ENCODE results near the gene SMARCB1. TPM values are rescaled to one million over a fixed set of nuclear protein-coding genes. Genes with fewer than 3 reads are reported as not detected.
"Not testable (repeated sequence)": the region's sequence is repeated elsewhere in the genome, so short reads cannot be mapped to it uniquely, and the experiment has no call there.

Gene SMARCB1
- total RNA-seq, 4 donors from 2014 or later = 39.1 to 64.4 (median 51.6) TPM

GRCh38 chr22:23858484-23858815 lies 71.7 kb downstream of the SMARCB1 start:
- Histone ChIP-seq H3K27ac (peak overlapping the region; percentile 83 to 91), H3K4me1 (no peaks in the 10 kb centered on the region), H3K4me3 (peak overlapping the region; percentile 48 to 58), H3K27me3 (no peaks in the 10 kb centered on the region), H3K36me3 (no peaks in the 10 kb centered on the region), H3K9me3 (no peaks in the 10 kb centered on the region)
- no peak for DNase-seq
- intact Hi-C loops (cut with DNase I; ENCODE audit: low total_unique reads) = no loop called here
- no peak for TF ChIP-seq POLR2A (IDR thresholded peaks at IDR 0.05)
- no peak for TF ChIP-seq CTCF (IDR thresholded peaks at IDR 0.05)

- no peak for DNase-seq
- Histone ChIP-seq H3K27ac (no peak overlapping the region), H3K9me3 (no peaks in the 10 kb centered on the region), H3K4me3 (no peak overlapping the region), H3K27me3 (no peaks in the 10 kb centered on the region), H3K36me3 (no peaks in the 10 kb centered on the region), H3K4me1 (no peaks in the 10 kb centered on the region)
- intact Hi-C loops (cut with DNase I; ENCODE audit: low total_unique reads) = no loop called here
- TF ChIP-seq CTCF (IDR thresholded peaks at IDR 0.05) (no peak), POLR2A (IDR thresholded peaks at IDR 0.05) (no peak)
These were observed 72.4 kb downstream of the SMARCB1 start for GRCh38 chr22:23859201-23859600.

GRCh38 chr22:23860187-23860586 lies 73.4 kb downstream of the SMARCB1 start:
- H3K27me3 ChIP-seq; DNase-seq; H3K27ac ChIP-seq; H3K4me3 ChIP-seq; H3K4me1 ChIP-seq; H3K36me3 ChIP-seq; intact Hi-C loops (cut with DNase I; ENCODE audit: low total_unique reads); H3K9me3 ChIP-seq: not testable (repeated sequence)

- intact Hi-C loops (cut with DNase I; ENCODE audit: low total_unique reads) = no loop called here
- peak in 2 of 4 experiments; percentile 8 to 14 for TF ChIP-seq CTCF (IDR thresholded peaks at IDR 0.05)
- TF ChIP-seq POLR2A (IDR thresholded peaks at IDR 0.05) = no peak
These were observed 75.3 kb downstream of the SMARCB1 start for GRCh38 chr22:23862103-23862502.

GRCh38 chr22:23864499-23865154 lies 77.9 kb downstream of the SMARCB1 start:
- H3K9me3 ChIP-seq; intact Hi-C loops (cut with DNase I; ENCODE audit: low total_unique reads); H3K36me3 ChIP-seq; H3K4me1 ChIP-seq; H3K27ac ChIP-seq; DNase-seq; H3K4me3 ChIP-seq; H3K27me3 ChIP-seq: not testable (repeated sequence)

More at GRCh38 chr22:23862103-23862502, 75.3 kb downstream of the SMARCB1 start:
- Histone ChIP-seq H3K27ac (no peak overlapping the region), H3K4me1 (no peaks in the 10 kb centered on the region), H3K4me3 (no peak overlapping the region), H3K9me3 (no peaks in the 10 kb centered on the region), H3K27me3 (no peaks in the 10 kb centered on the region), H3K36me3 (no peaks in the 10 kb centered on the region)
- DNase-seq = no peak

- Histone ChIP-seq H3K4me3 (no peak overlapping the region), H3K4me1 (no peaks in the 10 kb centered on the region), H3K27ac (no peak overlapping the region), H3K9me3 (no peaks in the 10 kb centered on the region), H3K36me3 (no peaks in the 10 kb centered on the region), H3K27me3 (no peaks in the 10 kb centered on the region)
- no peak for DNase-seq
- intact Hi-C loops (cut with DNase I; ENCODE audit: low total_unique reads) = no loop called here
- TF ChIP-seq CTCF (IDR thresholded peaks at IDR 0.05) (no peak), POLR2A (IDR thresholded peaks at IDR 0.05) (no peak)
These were observed 81.8 kb downstream of the SMARCB1 start for GRCh38 chr22:23868580-23868979.
